Neuron (in vitro differentiated cells): ENCODE measurements around the gene SRSF1.

Experiments
- H2AFZ ChIP-seq: one replicate; pipeline ENCODE4 v1.6.1; 2013; ENCODE audit warnings: low read depth, mild to moderate bottlenecking, inconsistent platforms, low read length, moderate library complexity
- H3K27me3 ChIP-seq: one replicate; pipeline ENCODE4 v1.6.1; 2013; ENCODE audit warnings: low read length; ENCODE audit not compliant: insufficient read depth
- H3K36me3 ChIP-seq: one replicate; pipeline ENCODE4 v1.6.1; 2013; ENCODE audit warnings: low read length; ENCODE audit not compliant: insufficient read depth
- H3K4me1 ChIP-seq: one replicate; pipeline ENCODE4 v1.6.1; 2013; ENCODE audit warnings: low read length; ENCODE audit not compliant: insufficient read depth
- H3K4me3 ChIP-seq: 2 replicates; pipeline ENCODE4 v1.5.1; 2013; ENCODE audit warnings: mild to moderate bottlenecking, low read length, moderate library complexity
- H3K9me3 ChIP-seq: one replicate; pipeline ENCODE4 v1.6.1; 2013; ENCODE audit warnings: low read length

SRSF1 gene

GRCh38 chr17:58005728-58006559 lies 1.1 kb downstream of the SRSF1 start:
- Histone ChIP-seq H2AFZ (no peak overlapping the region), H3K4me1 (peaks cover 39% of the 10 kb centered on the region), H3K9me3 (peaks cover 4% of the 10 kb centered on the region), H3K27me3 (no peaks in the 10 kb centered on the region), H3K4me3 (peak overlapping the region; percentile 80), H3K36me3 (peaks cover 48% of the 10 kb centered on the region)

GRCh38 chr17:58005031-58005727 lies 1.9 kb downstream of the SRSF1 start:
- peaks cover 4% of the 10 kb centered on the region for H3K9me3 ChIP-seq
- H3K4me3 ChIP-seq: peak overlapping the region; percentile 80
- no peak overlapping the region for H2AFZ ChIP-seq
- H3K36me3 ChIP-seq: peaks cover 48% of the 10 kb centered on the region
- no peaks in the 10 kb centered on the region for H3K27me3 ChIP-seq
- peaks cover 41% of the 10 kb centered on the region for H3K4me1 ChIP-seq

GRCh38 chr17:58004060-58004459 lies 3.0 kb downstream of the SRSF1 start:
- Histone ChIP-seq H3K36me3 (peaks cover 54% of the 10 kb centered on the region), H3K4me3 (peak overlapping the region; percentile 80), H3K27me3 (no peaks in the 10 kb centered on the region), H2AFZ (no peak overlapping the region), H3K9me3 (peaks cover 4% of the 10 kb centered on the region), H3K4me1 (peaks cover 44% of the 10 kb centered on the region)

- Histone ChIP-seq H2AFZ (no peak overlapping the region), H3K27me3 (no peaks in the 10 kb centered on the region), H3K4me1 (peaks cover 42% of the 10 kb centered on the region), H3K4me3 (no peak overlapping the region), H3K36me3 (peaks cover 65% of the 10 kb centered on the region), H3K9me3 (no peaks in the 10 kb centered on the region)
Measured at GRCh38 chr17:58002973-58003372, 4.1 kb downstream of the SRSF1 start.

GRCh38 chr17:58002154-58002948 lies 4.7 kb downstream of the SRSF1 start:
- H3K27me3 ChIP-seq: no peaks in the 10 kb centered on the region
- no peak overlapping the region for H2AFZ ChIP-seq
- H3K4me3 ChIP-seq: no peak overlapping the region
- H3K4me1 ChIP-seq: peaks cover 40% of the 10 kb centered on the region
- peaks cover 71% of the 10 kb centered on the region for H3K36me3 ChIP-seq
- no peaks in the 10 kb centered on the region for H3K9me3 ChIP-seq

- no peak overlapping the region for H3K4me3 ChIP-seq
- H3K36me3 ChIP-seq: peaks cover 76% of the 10 kb centered on the region
- no peaks in the 10 kb centered on the region for H3K9me3 ChIP-seq
- H2AFZ ChIP-seq: no peak overlapping the region
- H3K27me3 ChIP-seq: no peaks in the 10 kb centered on the region
- peaks cover 41% of the 10 kb centered on the region for H3K4me1 ChIP-seq
Measured at GRCh38 chr17:58001461-58002124, 5.5 kb downstream of the SRSF1 start.

GRCh38 chr17:57999496-58000017 lies 7.5 kb downstream of the SRSF1 start:
- peaks cover 63% of the 10 kb centered on the region for H3K36me3 ChIP-seq
- H2AFZ ChIP-seq: no peak overlapping the region
- no peaks in the 10 kb centered on the region for H3K27me3 ChIP-seq
- H3K9me3 ChIP-seq: no peaks in the 10 kb centered on the region
- H3K4me1 ChIP-seq: peaks cover 43% of the 10 kb centered on the region
- H3K4me3 ChIP-seq: no peak overlapping the region

GRCh38 chr17:57999010-57999495 lies 8.0 kb downstream of the SRSF1 start:
- Histone ChIP-seq H3K4me1 (peaks cover 43% of the 10 kb centered on the region), H3K4me3 (no peak overlapping the region), H3K36me3 (peaks cover 58% of the 10 kb centered on the region), H2AFZ (no peak overlapping the region), H3K9me3 (no peaks in the 10 kb centered on the region), H3K27me3 (no peaks in the 10 kb centered on the region)

- Histone ChIP-seq H3K9me3 (no peaks in the 10 kb centered on the region), H3K27me3 (no peaks in the 10 kb centered on the region), H3K36me3 (peaks cover 40% of the 10 kb centered on the region), H3K4me1 (peaks cover 41% of the 10 kb centered on the region), H2AFZ (no peak overlapping the region), H3K4me3 (no peak overlapping the region)
Measured at GRCh38 chr17:57997085-57997809, 9.8 kb downstream of the SRSF1 start.

- Histone ChIP-seq H3K9me3 (no peaks in the 10 kb centered on the region), H3K36me3 (peaks cover 28% of the 10 kb centered on the region), H2AFZ (no peak overlapping the region), H3K4me3 (no peak overlapping the region), H3K27me3 (no peaks in the 10 kb centered on the region), H3K4me1 (peaks cover 31% of the 10 kb centered on the region)
Measured at GRCh38 chr17:57995076-57995956, 11.7 kb downstream of the SRSF1 start.

GRCh38 chr17:57994436-57994835 lies 12.6 kb downstream of the SRSF1 start:
- H3K4me1 ChIP-seq: peaks cover 39% of the 10 kb centered on the region
- H3K36me3 ChIP-seq: peaks cover 26% of the 10 kb centered on the region
- no peaks in the 10 kb centered on the region for H3K27me3 ChIP-seq
- no peak overlapping the region for H2AFZ ChIP-seq
- no peak overlapping the region for H3K4me3 ChIP-seq
- no peaks in the 10 kb centered on the region for H3K9me3 ChIP-seq
